Activated CD8-positive, alpha-beta memory T cell treated with anti-CD3 and anti-CD28 coated beads, Interleukin-2, amount 50 U/mL, for 24 hours (primary cell): ENCODE results near the gene TMEM92.
"Not testable (repeated sequence)": the region's sequence is repeated elsewhere in the genome, so short reads cannot be mapped to it uniquely, and the experiment has no call there.

Source experiments
- DNase-seq: peaks from one replicate; pipeline ENCODE4 v3.0.0-alpha.2; 2020; ENCODE audit errors: extremely low read depth

The TMEM92 gene

DNA sequence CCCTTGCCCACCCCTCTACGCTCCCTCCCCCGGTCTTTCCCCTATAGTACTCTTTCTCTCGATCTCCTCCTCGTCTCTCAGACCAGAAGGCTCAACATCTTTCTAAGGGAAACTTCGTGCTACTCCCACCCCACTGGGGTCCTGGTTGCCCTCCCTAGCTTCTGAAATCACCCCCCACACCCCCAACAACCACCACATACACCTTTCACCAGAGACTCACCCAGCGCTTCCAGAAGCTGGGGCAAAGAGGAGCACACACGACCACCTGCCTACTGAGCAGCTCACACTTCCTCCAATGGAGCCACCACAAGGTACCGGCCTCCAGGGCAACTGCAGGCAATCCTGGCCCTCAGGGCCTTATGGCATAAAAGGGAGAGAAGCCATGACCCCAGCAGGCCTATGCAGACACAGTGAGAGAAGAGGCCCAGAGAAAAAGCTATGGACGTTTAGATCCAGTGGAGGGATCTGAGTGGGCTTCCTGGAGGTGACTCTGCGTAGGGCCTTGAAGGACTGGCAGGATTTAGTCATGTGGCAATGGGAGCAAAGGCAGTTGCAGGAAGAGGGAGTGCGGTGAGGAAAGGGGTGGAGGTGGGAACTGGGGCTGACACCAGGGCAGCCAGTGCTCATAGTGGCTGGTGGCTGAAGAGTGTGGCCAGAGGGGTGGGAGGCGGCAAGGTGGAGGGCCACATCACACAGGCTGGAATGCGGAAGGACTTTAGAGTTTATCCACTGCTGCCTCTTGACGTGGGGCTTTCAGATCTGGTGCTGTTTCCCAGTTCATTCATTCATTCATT lies 12.1 kb upstream of the TMEM92 start:
- DNase-seq = no peak

- no peak for DNase-seq
Measured at GRCh38 chr17:50263331-50264262, 10.7 kb upstream of the TMEM92 start.

DNA sequence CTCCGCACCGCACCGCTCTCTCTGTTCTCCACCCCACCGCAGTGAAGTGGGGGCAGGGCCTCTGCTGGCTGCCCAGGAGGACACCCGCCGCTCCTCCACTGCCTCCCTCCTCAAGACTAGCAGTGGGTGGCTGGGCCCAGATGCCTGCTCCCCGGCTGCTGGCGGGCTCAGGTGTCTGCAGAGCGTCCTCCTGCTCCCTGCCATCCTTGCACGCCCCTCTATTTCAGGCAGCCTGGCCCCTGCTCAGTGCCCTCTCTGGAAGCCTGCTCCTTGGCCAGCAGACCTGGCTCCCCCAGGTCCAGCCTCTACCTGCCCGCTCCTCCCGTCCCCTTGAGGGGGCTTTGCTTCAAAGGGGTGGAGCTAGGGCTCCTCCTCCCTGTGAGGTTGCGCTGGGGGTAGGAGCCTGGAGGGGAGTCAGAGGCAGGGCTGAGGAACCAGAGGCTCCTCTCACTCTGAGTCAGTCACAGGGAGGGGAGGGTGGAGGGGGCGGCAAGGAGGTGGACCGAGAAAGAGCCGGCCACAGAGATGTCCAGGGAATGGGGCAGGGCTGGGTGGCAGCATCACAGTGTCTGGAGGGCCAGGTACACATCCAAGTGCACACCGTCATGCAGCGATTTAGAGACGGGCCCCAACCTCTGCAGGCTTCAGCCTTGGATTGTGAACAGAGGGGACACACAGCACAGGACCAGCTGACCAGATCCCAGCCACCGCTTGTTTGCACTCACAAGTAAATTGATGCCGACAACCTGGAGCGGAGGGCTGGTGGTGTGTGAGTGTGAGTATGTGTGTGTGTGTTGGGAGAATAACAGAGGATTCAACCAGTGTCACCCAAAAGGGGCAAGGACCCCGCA lies 9.8 kb upstream of the TMEM92 start:
- DNase-seq = no peak

GRCh38 chr17:50265212-50265611 lies 9.1 kb upstream of the TMEM92 start:
- DNase-seq = no peak

- DNase-seq = no peak
Measured at GRCh38 chr17:50265690-50266315, 8.5 kb upstream of the TMEM92 start.

DNA sequence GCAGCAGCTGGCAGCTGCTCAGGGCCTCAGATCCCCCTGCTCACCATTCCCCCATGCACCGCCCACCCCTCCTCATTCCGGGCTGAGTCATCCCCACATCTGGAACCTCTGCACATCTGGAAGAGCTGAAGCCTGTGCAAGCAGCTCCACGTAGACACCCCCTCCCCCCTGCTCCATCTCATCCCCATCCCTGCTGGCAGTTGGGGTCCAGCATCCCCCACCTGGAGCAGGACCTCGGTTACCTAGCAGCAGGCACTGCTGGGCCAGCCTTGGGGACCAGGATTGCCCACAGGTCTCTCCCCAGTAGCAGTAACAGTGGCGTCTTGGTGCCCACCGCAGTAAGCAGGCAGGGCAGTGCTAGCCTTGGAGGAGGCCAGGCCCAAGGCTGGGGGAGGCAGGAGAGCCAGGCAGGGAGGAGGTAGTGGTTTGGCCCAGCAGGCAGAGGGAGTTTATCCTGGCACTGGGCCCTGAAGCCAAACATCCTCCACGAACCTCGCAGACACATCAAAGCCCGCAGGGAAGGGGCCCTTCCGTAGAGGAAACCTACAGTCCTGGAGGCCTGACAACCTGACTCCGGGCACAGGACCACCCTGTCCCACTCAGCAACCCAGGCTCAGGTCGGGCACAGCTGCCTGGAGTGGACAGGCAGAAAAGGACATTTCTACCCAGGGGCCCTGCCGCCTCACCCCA lies 7.7 kb upstream of the TMEM92 start:
- DNase-seq = no peak

GRCh38 chr17:50267074-50267841 lies 7.0 kb upstream of the TMEM92 start:
- DNase-seq = no peak

DNA sequence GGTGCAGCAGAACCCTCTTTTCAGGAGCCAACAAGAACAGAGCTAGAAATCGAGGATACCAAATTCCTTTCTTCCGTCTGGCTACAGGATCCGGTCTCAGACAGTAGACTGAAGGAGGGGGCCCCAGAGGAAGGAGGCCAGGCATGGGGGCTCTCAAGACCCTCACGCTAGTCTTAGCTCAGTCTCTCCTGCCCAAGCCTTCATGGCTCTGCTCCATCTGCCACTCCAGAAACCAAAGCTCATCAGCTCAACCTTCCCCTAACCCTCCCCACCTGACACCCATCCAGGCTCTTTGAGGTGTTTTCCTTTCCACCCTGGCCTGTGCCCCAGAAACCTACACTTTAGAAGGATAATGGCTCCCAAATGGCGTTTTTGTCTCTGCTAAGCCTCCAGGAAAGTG lies 6.2 kb upstream of the TMEM92 start:
- DNase-seq = no peak

- no peak for DNase-seq
Measured at GRCh38 chr17:50268743-50269275, 5.5 kb upstream of the TMEM92 start.

DNA sequence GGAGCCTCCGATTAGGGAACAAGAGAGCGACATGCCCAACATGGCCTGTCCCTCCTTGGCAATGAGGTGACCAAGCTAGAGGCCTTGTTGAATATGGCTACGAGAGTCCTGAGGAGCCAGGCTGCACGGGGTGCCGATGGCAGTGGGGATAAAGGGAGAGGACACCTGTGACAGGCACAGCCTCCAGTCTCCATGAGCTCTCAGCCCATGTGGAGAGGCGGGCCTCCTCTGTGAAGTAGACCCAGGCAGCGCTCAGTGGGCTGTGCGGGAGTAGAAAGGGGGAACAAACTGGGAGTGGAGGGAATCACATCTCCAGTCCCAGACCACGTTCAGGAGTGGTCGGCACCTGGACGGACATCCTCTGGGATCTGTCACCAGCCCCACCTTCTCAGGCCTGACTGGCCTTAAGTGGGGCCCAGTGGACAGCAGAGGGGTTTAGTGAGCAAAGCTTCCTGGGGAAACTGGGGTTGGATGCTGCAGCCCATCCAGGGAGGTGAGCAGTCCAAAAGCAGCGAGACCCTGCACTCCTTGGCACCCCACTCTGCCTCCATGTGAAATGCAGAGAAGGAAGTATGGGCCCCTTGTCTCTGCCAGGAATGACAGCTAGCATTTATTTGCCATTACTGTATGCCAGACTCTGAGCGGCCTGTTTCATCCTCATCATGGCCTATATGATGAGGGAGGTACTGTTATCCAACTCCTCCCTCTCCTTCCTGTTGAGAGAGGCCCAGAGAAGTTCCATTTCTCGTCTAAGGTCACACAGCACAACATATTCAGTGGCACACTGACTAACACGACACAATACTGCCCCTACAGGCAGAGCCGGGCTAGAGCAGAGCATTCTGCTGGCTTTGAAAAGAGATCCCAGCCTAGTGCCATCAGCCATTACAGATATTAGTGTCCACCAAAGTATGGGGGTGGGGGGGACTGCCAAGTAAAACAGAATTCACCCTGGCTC lies 4.5 kb upstream of the TMEM92 start:
- no peak for DNase-seq

GRCh38 chr17:50270435-50271362 lies 3.6 kb upstream of the TMEM92 start:
- DNase-seq = no peak

GRCh38 chr17:50271363-50271750 lies 2.9 kb upstream of the TMEM92 start:
- not testable (repeated sequence) for DNase-seq

DNA sequence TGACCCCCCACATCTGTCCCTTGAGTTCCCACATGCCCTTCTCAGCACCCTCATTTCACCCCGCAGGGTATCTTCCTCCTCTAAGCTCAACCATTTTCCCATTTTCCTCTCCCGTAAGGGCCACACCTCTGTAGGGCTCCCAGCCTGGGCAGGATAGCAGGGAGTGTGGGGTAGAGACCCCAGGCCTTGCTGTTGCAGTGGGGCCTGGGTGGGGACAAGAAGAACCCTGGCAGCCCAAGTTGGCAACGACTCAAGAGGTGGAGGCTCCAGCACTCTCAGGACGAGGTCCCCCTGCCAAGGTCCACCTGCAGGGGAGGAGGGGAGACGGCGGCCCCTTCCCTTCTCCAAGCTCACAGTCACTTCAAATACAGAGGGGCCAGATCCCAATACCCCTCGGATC lies 2.0 kb upstream of the TMEM92 start:
- no peak for DNase-seq

DNA sequence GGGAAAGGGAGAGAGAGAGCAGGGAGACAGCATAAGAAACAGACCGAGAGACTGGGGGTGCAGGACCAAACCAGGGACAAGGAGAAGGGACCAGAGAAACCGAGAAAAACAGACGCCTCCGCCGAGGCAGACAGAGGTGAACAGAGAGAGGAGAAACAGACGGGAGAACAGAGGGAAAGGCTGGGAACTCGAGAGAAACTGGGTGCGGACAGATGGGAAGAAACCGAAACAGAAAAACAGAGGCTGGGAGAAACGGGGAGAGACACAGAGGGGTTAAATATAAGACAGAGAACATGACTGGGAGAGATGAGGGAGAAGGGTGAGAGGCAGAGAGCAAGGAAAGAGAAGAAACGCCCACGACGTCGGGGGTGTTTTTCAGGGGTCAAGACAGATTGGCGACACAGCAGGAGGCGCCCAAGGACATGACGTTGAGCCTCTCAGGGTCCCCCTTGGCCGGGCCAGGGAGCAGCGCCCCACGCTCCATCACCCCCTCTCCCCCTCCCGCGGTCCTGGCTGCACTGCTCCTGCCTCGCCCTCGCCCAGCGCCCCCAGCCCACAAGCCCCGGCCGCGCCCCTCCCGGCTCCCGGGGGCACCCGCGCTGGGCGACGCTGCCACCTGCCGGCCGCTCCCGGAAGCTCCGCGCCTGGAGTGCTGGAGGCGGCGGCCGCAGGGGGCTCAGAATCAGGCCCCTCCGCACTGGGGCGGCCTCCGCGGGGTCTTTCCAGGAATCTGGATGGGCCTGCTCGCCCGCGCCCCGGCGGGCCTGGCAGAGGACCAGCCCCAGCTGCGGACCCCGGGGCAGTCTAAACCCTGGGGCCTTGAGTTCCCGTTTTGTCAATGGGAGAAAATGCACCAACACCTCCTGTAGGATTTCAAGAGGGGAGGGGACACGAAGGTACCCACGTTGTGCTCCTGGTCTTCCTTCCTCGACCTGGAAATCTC lies 1.3 kb upstream of the TMEM92 start:
- no peak for DNase-seq

DNA sequence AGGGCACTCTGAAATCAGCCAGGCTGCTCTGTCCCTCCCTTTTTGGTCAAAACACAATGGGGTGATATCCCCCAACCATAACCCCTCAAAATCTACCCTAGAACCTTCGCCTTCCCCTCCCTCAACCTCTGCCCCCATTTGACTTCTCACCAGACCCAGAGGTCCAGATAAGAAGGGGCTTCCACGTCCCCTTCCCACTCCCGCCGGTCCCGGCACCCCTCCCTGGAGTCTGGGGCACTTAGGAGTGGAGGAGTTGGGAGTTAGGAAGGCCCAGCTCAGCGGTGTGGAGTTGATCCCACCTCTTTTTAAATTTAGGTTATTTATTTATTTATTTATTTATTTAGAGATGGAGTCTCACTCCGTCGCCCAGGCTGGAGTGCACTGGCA lies 619 bp upstream of the TMEM92 start:
- no peak for DNase-seq

DNA sequence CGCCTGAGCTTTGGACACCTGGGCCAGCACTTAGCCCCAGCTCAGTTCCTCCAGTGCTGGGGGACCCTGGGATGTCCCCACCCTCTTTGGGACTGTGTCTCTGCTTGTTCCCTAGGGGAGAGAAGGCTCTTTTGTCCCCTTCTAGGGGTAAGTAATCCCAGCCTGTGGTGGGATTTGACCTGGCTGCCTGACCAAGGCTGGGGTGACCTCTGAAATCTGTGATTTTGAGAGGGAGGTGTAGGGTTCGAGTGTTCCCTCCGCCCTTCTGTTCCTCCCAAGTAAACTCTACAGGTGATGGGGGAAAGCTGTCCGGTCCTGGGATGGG lies 593 bp downstream of the TMEM92 start:
- DNase-seq = no peak

DNA sequence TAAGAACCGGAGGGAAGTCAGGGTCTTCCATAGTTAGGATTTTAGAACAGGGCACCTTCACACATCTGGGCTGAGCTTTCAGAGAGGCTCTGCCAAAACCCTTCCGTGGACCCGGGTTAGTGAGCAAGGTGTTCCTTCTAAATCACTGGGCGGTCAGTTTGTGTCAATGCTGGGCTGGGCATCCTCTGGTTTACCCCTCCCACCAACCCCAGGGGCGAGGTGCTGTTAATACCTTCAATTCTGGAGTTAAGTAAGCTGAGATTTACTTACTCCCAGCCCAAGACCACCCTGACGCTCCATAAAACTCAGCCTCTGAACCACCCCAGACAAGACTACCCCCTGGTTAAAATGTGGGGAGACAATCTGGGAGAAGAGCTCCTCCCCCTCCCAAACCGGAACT lies 1.0 kb downstream of the TMEM92 start:
- no peak for DNase-seq
